Caki2 (cell line): ENCODE measurements around the gene GPRC5D. TPM values are rescaled to one million over a fixed set of nuclear protein-coding genes. Genes with fewer than 3 reads are reported as not detected.

Source experiments
- DNase-seq: peaks from one replicate; pipeline ENCODE4 v3.0.0-alpha.2; 2015; ENCODE audit warnings: low read depth
- in situ Hi-C: cut with HindIII; loops from 2 replicates; pipeline ENCODE4 v1.10.0; 2016; ENCODE audit warnings: low sequenced_read_pairs, low pct_unique_long_range_greater_than_20kb, mixed read lengths
- total RNA-seq: library from RNA; depleted of rRNA; stranded (reverse); fragments of >200 nt; shearing (Covaris generic); gene quantifications from 2 replicates; pipeline ENCODE4 v1.2.3, GENCODE V29; 2014; ENCODE audit warnings: low replicate concordance

GPRC5D gene
- total RNA-seq, 1 experiment from 2014 or later = not detected

DNA sequence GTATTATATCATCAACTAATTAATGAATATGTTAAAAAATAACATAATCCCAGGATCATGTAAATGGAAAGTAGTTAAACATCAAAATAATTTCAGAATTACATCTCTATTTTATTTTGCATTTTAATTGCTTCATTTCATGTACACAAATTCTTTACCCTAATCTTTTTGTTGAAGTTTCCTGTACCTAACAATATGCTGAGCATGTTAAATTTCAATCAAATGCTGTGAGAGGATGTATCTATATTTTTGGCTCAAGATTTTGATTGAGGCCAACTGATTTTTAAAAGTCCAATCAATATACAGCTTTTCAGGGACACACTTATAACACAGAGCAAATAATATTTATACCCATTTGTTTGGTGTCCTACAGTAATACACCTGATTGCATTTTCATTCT, 6.4 kb downstream of the GPRC5D start:
- in situ Hi-C loops = no loop called here
- DNase-seq = no peak

- in situ Hi-C loops = no loop called here
- no peak for DNase-seq
Measured at GRCh38 chr12:12943586-12944260, 8.2 kb downstream of the GPRC5D start.

DNA sequence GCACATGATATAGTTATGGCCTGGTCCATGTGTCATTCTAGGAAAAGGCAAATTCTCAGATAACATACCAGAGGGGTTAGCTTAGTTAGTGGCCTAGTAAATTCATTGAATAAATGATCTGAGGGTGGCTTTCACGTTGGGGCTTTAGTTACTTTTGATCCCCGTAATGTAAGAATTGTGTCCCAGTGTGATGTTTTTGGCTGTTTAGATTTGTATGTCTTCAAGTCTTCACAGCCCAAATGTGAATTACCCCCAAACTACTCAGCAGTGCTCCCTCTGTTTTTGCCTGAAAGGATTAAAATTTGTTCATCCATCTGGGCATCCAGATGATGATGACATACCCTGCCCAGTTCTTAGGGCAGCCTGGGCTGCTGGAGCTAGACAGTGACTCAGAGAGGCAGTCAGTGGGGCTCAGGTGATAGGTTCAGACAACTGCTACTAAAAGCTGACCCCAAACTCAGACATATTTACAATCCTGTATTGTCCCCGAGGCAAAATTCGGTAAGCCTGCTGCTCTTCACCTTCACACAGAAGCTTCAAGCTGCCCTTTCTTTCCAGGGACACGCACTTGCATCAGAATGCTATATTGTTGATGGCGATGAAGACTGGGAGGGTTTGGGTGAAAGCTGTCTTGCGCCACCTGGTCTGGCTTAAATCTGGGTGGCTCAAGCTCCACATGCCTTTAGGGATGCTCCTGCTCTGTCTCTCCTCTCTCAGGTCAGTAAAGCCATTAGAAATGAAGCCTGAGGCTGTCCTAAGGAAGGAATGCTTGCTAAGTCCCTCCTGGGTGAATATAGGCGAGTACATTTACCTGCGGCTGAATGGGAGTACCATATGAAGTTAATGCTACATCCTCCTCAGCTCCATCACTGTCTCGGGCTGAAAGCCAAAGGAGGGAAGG, 10.3 kb downstream of the GPRC5D start:
- in situ Hi-C loops = no loop called here
- no peak for DNase-seq

DNA sequence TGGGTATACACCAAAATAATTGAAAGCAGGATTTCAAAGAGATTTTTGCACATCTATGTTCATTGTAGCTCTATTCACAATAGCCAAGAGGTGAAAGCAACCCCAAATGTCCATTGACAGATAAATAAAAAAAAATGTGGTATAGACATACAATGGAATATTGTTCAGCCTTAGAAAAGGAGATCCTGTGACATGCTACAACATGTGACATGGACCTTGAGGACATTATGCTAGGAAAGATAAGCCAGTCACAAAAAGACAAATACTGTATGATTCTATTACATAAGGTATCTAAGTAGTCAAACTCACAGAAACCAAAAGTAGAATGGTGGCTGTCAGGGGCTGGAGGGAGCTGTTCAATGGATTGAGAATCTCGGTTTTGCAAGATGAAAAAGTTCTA, 12.1 kb downstream of the GPRC5D start:
- no peak for DNase-seq
- in situ Hi-C loops = no loop called here

GRCh38 chr12:12938541-12938940, 13.4 kb downstream of the GPRC5D start:
- in situ Hi-C loops = no loop called here
- DNase-seq = no peak

DNA sequence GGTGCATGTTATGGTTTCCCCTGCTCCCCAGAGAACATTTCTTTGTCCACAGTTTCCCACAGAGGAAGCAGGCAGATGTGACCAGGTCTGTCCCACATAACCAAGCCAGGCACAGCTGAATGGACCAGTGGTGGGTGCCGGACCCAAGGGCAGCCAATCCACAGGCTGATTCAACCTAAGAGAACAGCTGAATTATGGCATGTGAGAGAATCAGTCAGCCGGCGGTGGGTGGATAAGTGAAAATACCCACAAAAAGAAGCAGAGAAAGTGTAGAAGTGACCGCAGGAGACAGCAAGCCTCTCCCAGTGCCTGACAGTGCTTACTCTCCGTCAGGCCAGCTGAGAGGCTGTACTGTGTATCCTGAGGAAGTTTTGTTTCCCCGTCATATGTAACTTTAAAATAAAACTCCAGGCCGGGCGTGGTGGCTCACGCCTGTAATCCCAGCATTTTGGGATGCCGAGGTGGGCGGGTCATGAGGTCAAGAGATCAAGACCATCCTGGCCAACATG, 14.9 kb downstream of the GPRC5D start:
- no peak for DNase-seq
- in situ Hi-C loops = no loop called here

- in situ Hi-C loops = no loop called here
- DNase-seq = no peak
Measured at GRCh38 chr12:12934556-12934955, 17.4 kb downstream of the GPRC5D start.

DNA sequence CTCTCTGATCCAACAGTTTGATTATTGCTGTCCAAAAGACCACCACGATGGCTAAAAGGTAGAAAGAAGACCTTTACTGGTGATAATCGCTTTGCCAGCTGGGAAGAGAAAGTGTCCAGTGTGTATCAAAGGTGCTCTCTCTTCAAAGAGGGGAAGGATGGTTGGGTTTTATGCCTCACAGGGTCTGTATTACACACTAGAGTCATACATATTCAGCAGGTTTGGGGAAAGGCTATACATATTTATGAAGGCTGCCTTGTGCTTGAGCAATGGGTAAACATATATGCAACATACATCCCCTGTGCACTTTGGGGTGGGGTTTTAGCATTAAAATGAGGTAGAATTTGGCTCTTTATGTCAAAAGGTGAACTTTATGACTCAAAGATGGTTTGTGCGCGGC, 18.2 kb downstream of the GPRC5D start:
- in situ Hi-C loops = no loop called here
- DNase-seq = no peak

DNA sequence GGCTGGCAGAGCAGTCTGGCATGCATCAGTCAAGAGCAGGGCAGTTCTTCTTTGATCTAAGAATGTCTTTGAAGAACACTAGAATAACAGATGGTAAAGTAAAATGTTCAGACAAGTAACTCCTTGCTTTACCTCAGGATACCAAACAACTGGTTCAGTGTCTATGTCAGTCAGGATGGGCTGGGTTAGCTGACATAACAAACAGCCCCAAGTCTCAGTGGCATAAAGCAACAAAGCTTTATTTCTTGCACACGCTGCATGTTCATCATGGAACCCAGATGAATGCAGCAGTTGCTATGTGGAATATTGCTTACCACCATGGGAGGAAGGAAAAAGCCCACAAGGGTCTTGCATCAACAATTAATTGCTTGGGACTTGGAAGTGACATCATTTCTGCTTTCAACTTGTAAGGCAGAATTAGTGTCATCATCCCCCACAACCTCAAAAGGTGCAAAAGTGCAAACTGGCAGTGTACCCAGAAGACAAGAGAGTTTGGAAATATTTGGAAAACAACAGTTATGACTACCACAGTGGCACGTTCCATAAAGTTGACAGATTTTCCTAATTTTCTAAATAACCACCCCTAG, 21.2 kb downstream of the GPRC5D start:
- in situ Hi-C loops = no loop called here
- DNase-seq = no peak

GRCh38 chr12:12929696-12930095, 22.3 kb downstream of the GPRC5D start:
- in situ Hi-C loops = no loop called here
- no peak for DNase-seq

DNA sequence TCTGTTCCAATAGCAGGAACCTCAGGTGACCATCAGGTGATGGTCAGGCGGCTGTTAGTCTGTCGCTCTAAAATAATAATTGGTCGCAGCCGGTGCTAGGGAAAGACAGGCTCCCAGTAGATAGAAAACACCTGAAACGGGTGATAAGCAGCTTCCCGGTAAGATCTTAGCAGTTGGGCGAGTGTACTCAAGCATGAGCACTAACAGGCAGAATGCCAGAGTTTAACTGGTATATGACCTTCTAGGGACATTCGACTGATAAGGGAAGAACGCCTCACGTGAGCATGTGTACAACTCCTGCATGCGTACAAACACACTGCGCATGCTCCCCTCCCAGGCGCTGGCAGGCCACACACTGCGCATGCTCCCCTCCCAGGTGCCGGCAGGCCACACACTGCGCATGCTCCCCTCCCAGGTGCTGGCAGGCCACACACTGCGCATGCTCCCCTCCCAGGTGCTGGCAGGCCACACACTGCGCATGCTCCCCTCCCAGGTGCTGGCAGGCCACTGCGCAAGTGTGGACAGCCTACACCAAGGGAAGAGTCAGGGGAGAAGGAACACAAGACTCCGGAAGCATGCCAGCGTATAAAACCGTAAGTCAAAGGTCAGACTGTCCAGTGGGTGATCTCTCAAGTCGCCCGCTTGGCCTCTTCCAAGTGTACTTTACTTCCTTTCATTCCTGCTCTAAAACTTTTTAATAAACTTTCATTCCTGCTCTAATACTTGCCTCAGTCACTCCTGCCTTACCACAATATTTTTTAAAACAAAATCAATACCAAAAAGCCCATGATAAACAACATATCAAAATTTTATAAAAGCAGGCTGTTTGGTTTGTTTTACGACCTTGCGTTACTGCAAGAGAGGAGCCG, 24.5 kb downstream of the GPRC5D start:
- peak; percentile 92 for DNase-seq
- in situ Hi-C loops = no loop called here

GRCh38 chr12:12926571-12927071, 25.3 kb downstream of the GPRC5D start:
- DNase-seq = no peak
- in situ Hi-C loops = no loop called here

DNA sequence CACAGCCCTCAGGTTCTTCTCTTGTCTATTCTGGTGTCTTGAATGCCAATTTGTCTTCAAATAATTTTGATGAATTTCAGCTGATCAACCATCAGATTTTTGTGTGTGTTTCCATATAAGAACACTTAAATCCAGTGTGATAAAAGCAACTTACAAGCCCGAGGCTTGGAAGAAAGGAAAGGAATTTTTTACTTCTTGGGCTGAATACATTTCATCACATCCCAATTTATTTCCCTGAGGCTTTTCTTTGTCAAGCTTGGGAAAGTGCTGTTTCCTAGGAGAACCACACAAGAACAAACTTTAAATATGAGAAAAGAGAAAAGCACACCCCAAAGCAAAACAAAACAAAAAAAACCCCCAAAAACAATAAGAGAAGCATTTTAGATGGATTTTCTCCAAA, 26.6 kb downstream of the GPRC5D start:
- in situ Hi-C loops = no loop called here
- DNase-seq = no peak

GRCh38 chr12:12924169-12924568, 27.8 kb downstream of the GPRC5D start:
- no peak for DNase-seq
- in situ Hi-C loops = no loop called here

DNA sequence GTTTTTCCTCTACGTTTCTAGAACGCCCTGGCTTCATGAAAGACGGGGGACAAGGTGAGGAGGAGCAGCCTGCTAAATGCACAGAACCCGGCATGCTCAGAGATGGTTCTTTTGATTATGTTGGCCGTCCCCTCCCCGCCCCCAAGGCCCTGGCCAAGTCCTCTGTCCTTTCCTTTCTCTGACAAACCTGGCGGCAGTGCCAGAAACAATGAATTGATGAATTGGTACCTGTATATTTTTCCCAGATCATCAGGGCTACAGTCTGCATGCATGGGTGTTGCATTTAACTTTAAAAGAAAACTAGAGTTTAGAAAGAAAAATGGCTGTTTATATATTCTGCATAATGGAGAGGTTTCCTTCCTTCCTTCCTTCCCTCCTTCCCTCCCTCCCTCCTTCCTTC, 29.0 kb downstream of the GPRC5D start:
- no peak for DNase-seq
- in situ Hi-C loops = no loop called here

- in situ Hi-C loops = no loop called here
- peak; percentile 73 for DNase-seq
Measured at GRCh38 chr12:12922191-12922616, 29.8 kb downstream of the GPRC5D start.

GRCh38 chr12:12919666-12920435, 32.1 kb downstream of the GPRC5D start:
- in situ Hi-C loops = no loop called here
- DNase-seq = no peak
